CD4-positive, alpha-beta T cell treated with Interleukin-15 for 4 hours (primary cell): ENCODE results near the gene CBX3.
"Not testable (repeated sequence)": the region's sequence is repeated elsewhere in the genome, so short reads cannot be mapped to it uniquely, and the experiment has no call there.

ENCODE experiments used
- DNase-seq: peaks from one replicate; pipeline ENCODE4 v3.0.0-alpha.2; 2020; ENCODE audit warnings: low spot score

Gene CBX3

GRCh38 chr7:26188206-26188956 lies 13.2 kb upstream of the CBX3 start:
- DNase-seq, result no peak

GRCh38 chr7:26188957-26189541 lies 12.5 kb upstream of the CBX3 start:
- no peak for DNase-seq

- DNase-seq, result no peak
Observed at GRCh38 chr7:26189697-26190096, 11.8 kb upstream of the CBX3 start.

- DNase-seq, result no peak
Observed at GRCh38 chr7:26190417-26190869, 11.1 kb upstream of the CBX3 start.

GRCh38 chr7:26191233-26191973 lies 10.1 kb upstream of the CBX3 start:
- no peak for DNase-seq

- DNase-seq, result no peak
Observed at GRCh38 chr7:26191974-26192479, 9.5 kb upstream of the CBX3 start.

- DNase-seq, result no peak
Observed at GRCh38 chr7:26192485-26193087, 9.0 kb upstream of the CBX3 start.

GRCh38 chr7:26193432-26194207 lies 7.9 kb upstream of the CBX3 start:
- no peak for DNase-seq

- not testable (repeated sequence) for DNase-seq
Observed at GRCh38 chr7:26194764-26195163, 6.8 kb upstream of the CBX3 start.

- no peak for DNase-seq
Observed at GRCh38 chr7:26195182-26195581, 6.4 kb upstream of the CBX3 start.

- DNase-seq, result no peak
Observed at GRCh38 chr7:26195867-26196657, 5.5 kb upstream of the CBX3 start.

- DNase-seq, result no peak
Observed at GRCh38 chr7:26197153-26198115, 4.1 kb upstream of the CBX3 start.

GRCh38 chr7:26198133-26198780 lies 3.3 kb upstream of the CBX3 start:
- DNase-seq, result peak; percentile 66

- DNase-seq, result no peak
Observed at GRCh38 chr7:26198781-26199169, 2.8 kb upstream of the CBX3 start.

GRCh38 chr7:26199301-26200037 lies 2.1 kb upstream of the CBX3 start:
- peak; percentile 70 for DNase-seq

- DNase-seq, result peak; percentile 62
Observed at GRCh38 chr7:26200038-26200443, 1.5 kb upstream of the CBX3 start.

- peak; percentile 99 for DNase-seq
Observed at GRCh38 chr7:26200444-26201246, 900 bp upstream of the CBX3 start, which contains the start of gene HNRNPA2B1. TSS of gene HNRNPA2B1 (minus strand) at chr7:26200746. CDS start at chr7:26200577, 169 bp downstream.
